OCI-LY1 (cell line): ENCODE measurements around the gene CSNK1G2.
A peak's percentile ranks its signal among the peaks of the same experiment; 100 is the strongest.

Experiments used
- H2AFZ ChIP-seq: fragments of 200-600 bp; sonication (generic), shearing (Covaris generic); 2 replicates; pipeline ENCODE4 v1.6.0; 2014; ENCODE audit warnings: antibody characterized with exemption, mild to moderate bottlenecking, low read length
- H3F3A ChIP-seq: fragments of 200-600 bp; sonication (generic), shearing (Covaris generic); 2 replicates; pipeline ENCODE4 v1.6.0; 2014; ENCODE audit warnings: mild to moderate bottlenecking, antibody characterized with exemption, low read length, moderate library complexity; ENCODE audit not compliant: insufficient read depth
- H3K27ac ChIP-seq: fragments of 200-600 bp; sonication (generic); 2 replicates; pipeline ENCODE4 v1.5.1; 2014; ENCODE audit warnings: low read length, mixed run types, mild to moderate bottlenecking, low read depth; ENCODE audit not compliant: poor library complexity, severe bottlenecking
- H3K27me3 ChIP-seq: fragments of 200-600 bp; sonication (generic); 2 replicates; pipeline ENCODE4 v1.6.0; 2014; ENCODE audit warnings: antibody characterized with exemption, mild to moderate bottlenecking, low read length, moderate library complexity; ENCODE audit not compliant: insufficient read depth
- H3K36me3 ChIP-seq: fragments of 200-600 bp; sonication (generic); 2 replicates; pipeline ENCODE4 v1.6.1; 2014; ENCODE audit warnings: mild to moderate bottlenecking, antibody characterized with exemption, low read length, moderate library complexity, mixed read lengths; ENCODE audit not compliant: insufficient read depth
- H3K4me1 ChIP-seq: fragments of 200-600 bp; sonication (generic); 2 replicates; pipeline ENCODE4 v1.5.1; 2014; ENCODE audit warnings: mild to moderate bottlenecking, low read length, moderate library complexity; ENCODE audit not compliant: insufficient read depth, severe bottlenecking
- H3K4me2 ChIP-seq: fragments of 200-600 bp; sonication (generic), shearing (Covaris generic); 2 replicates; pipeline ENCODE4 v1.6.1; 2014; ENCODE audit warnings: low read length
- H3K4me3 ChIP-seq: fragments of 200-600 bp; sonication (generic); 2 replicates; pipeline ENCODE4 v1.5.1; 2014; ENCODE audit warnings: low read length, low read depth, mild to moderate bottlenecking, mixed read lengths; ENCODE audit not compliant: poor library complexity, severe bottlenecking
- H3K79me2 ChIP-seq: fragments of 200-600 bp; shearing (Covaris generic); 2 replicates; pipeline ENCODE4 v1.6.1; 2016; ENCODE audit warnings: mixed run types, low read length, mixed read lengths; ENCODE audit not compliant: insufficient read depth
- H3K9ac ChIP-seq: fragments of 200-600 bp; sonication (generic), shearing (Covaris generic); 2 replicates; pipeline ENCODE4 v1.6.1; 2014; ENCODE audit warnings: mild to moderate bottlenecking, low read length, mixed read lengths
- H3K9me2 ChIP-seq: fragments of 200-600 bp; sonication (generic), shearing (Covaris generic); 2 replicates; pipeline ENCODE4 v1.6.1; 2014; ENCODE audit warnings: low read depth, mild to moderate bottlenecking, low read length, mixed read lengths
- H3K9me3 ChIP-seq: fragments of 200-600 bp; shearing (Covaris generic); 2 replicates; pipeline ENCODE4 v1.6.1; 2014; ENCODE audit warnings: low read length, mixed read lengths
- H4K20me1 ChIP-seq: fragments of 200-600 bp; sonication (generic), shearing (Covaris generic); 2 replicates; pipeline ENCODE4 v1.6.0; 2016; ENCODE audit warnings: mild to moderate bottlenecking, low read length; ENCODE audit not compliant: insufficient read depth
- EZH2 ChIP-seq: fragments of 200-600 bp; sonication (generic), shearing (Covaris generic); IDR thresholded peaks from 2 replicates; pipeline ENCODE4 v1.8.0; 2017; ENCODE audit warnings: borderline replicate concordance, mixed run types, mild to moderate bottlenecking, antibody characterized with exemption, low read length, moderate library complexity, mixed read lengths
- TF ChIP-seq, protein P1 (sequence below): fragments of 200-600 bp; sonication (generic), shearing (Covaris generic); IDR thresholded peaks from 2 replicates; pipeline ENCODE4 v1.5.1; 2017; ENCODE audit warnings: mild to moderate bottlenecking, antibody characterized with exemption, low read length, moderate library complexity, mixed read lengths

The CSNK1G2 gene

DNA sequence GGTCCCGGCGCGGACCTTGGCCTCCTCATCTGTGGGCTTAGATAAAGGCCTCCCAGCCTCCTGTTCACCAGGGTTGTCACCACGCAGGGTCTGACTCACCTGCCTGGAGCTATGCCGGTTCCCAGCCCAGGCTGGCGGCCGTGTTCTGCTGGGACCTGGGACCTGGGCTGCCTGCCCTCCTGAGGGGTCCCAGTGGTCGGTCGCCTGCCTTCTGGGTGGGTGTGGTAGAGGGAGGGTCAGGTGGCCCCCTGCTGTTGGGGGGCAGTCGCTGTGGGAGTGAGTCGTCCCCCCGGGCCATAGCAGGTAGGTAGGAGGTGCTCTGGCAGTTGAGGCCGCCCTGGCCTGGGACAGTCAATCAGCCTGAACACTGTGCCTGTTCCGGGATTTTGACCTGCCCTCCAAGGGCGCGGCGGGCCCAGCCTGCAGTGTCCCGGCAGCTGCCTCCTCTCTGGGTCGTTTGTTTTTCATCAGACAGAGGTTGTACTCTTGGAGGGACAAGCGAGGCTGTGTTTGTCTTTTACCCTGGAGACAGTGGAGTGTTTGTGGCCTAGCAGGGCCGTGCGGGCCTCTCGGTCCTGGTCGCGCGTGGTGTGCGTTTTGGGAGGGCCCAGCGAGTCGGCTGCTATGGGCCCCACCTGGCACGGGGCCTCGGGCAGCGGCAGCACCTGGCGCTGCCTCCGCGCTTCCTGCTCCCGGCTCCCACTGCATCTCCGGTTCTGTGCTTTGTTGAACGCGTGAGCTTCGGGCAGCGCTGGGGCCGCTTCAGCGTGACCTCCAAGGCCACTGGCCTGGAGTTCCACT lies 33.2 kb upstream of the CSNK1G2 start:
- H2AFZ ChIP-seq, result no peak overlapping the region
- peak overlapping the region; percentile 73 for H3K4me2 ChIP-seq
- no peaks in the 10 kb centered on the region for H3K9me2 ChIP-seq
- peaks cover 32% of the 10 kb centered on the region for H3K79me2 ChIP-seq
- H4K20me1 ChIP-seq, result no peaks in the 10 kb centered on the region
- no peak for TF ChIP-seq EZH2
- TF ChIP-seq, protein P1, sequence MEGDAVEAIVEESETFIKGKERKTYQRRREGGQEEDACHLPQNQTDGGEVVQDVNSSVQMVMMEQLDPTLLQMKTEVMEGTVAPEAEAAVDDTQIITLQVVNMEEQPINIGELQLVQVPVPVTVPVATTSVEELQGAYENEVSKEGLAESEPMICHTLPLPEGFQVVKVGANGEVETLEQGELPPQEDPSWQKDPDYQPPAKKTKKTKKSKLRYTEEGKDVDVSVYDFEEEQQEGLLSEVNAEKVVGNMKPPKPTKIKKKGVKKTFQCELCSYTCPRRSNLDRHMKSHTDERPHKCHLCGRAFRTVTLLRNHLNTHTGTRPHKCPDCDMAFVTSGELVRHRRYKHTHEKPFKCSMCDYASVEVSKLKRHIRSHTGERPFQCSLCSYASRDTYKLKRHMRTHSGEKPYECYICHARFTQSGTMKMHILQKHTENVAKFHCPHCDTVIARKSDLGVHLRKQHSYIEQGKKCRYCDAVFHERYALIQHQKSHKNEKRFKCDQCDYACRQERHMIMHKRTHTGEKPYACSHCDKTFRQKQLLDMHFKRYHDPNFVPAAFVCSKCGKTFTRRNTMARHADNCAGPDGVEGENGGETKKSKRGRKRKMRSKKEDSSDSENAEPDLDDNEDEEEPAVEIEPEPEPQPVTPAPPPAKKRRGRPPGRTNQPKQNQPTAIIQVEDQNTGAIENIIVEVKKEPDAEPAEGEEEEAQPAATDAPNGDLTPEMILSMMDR, result no peak
- peak overlapping the region; percentile 68 for H3K27ac ChIP-seq
- peak overlapping the region; percentile 54 for H3K4me3 ChIP-seq
- peaks cover 60% of the 10 kb centered on the region for H3K4me1 ChIP-seq
- H3K27me3 ChIP-seq, result no peaks in the 10 kb centered on the region
- H3F3A ChIP-seq, result peaks cover 3% of the 10 kb centered on the region; the same call in 1 of the 2 replicates
- H3K9ac ChIP-seq, result peak overlapping the region; percentile 66
- H3K9me3 ChIP-seq, result no peaks in the 10 kb centered on the region
- H3K36me3 ChIP-seq, result peaks cover 9% of the 10 kb centered on the region

DNA sequence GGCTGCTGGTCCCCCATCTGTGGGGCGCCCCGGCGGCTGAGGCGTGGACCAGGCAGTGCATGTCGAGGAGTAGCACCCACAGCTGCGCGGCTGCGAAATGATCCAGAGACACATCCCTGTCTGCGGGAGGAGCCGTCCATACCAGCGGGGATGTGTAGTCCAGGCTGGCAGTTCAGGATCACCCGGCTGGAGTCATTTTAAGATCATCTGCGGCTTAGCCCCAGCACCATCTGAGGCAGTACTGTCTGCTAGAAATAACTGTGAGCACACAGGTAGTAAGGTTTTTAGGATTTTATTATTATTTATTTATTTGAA lies 32.7 kb upstream of the CSNK1G2 start:
- H3K27me3 ChIP-seq, result no peaks in the 10 kb centered on the region
- no peaks in the 10 kb centered on the region for H3K9me2 ChIP-seq
- no peak overlapping the region for H2AFZ ChIP-seq
- H3K4me1 ChIP-seq, result peaks cover 58% of the 10 kb centered on the region
- no peaks in the 10 kb centered on the region for H4K20me1 ChIP-seq
- peak overlapping the region; percentile 73 for H3K4me2 ChIP-seq
- peak overlapping the region; percentile 68 for H3K27ac ChIP-seq
- H3K9me3 ChIP-seq, result no peaks in the 10 kb centered on the region
- H3K4me3 ChIP-seq, result peak overlapping the region; percentile 54
- TF ChIP-seq, protein P1, result no peak
- no peak for TF ChIP-seq EZH2
- H3F3A ChIP-seq, result peaks cover 3% of the 10 kb centered on the region; the same call in 1 of the 2 replicates
- peak overlapping the region; percentile 66; the same call in 1 of the 2 replicates for H3K9ac ChIP-seq
- H3K79me2 ChIP-seq, result peaks cover 32% of the 10 kb centered on the region
- H3K36me3 ChIP-seq, result peaks cover 14% of the 10 kb centered on the region

DNA sequence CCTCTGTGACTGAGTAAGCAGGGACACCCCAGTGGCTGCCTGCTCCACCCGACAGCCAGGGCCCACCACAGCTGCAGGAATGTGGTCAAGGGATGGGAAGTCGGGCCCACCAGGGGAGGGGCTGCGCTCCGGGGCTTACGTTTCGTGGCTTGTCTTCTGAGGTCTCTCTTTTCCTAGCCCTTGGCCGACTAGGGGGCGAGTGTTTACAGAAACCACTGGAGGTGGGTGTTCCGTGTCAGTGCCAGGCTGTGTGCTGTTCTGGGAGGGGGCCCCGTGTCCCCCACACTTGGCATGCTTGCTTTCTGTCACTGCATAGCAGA lies 31.3 kb upstream of the CSNK1G2 start:
- TF ChIP-seq, protein P1, result no peak
- no peak for TF ChIP-seq EZH2
- no peaks in the 10 kb centered on the region; the same call in 1 of the 2 replicates for H3F3A ChIP-seq
- H3K9me2 ChIP-seq, result no peaks in the 10 kb centered on the region
- H3K9ac ChIP-seq, result no peak overlapping the region
- no peak overlapping the region for H3K4me3 ChIP-seq
- no peaks in the 10 kb centered on the region for H3K27me3 ChIP-seq
- no peaks in the 10 kb centered on the region for H4K20me1 ChIP-seq
- no peaks in the 10 kb centered on the region for H3K9me3 ChIP-seq
- H3K4me1 ChIP-seq, result peaks cover 44% of the 10 kb centered on the region
- peaks cover 18% of the 10 kb centered on the region for H3K36me3 ChIP-seq
- no peak overlapping the region for H2AFZ ChIP-seq
- no peak overlapping the region; the same call in 1 of the 2 replicates for H3K4me2 ChIP-seq
- H3K79me2 ChIP-seq, result peaks cover 32% of the 10 kb centered on the region
- H3K27ac ChIP-seq, result no peak overlapping the region
